ENCODE measurements around the gene RNF217. TPM values are rescaled to one million over a fixed set of nuclear protein-coding genes. Genes with fewer than 3 reads are reported as not detected.

The RNF217 gene
- total RNA-seq, 2 experiments from 2014 or later, result 1.7 to 2.4 TPM

GRCh38 chr6:125004797-125005595, 42.8 kb downstream of the RNF217 start:
- H3K9me3 Mint-ChIP-seq (ENCODE audit: low read depth), result peaks cover 2% of the 10 kb centered on the region
- no peak overlapping the region for H3K27ac Mint-ChIP-seq
- no peaks in the 10 kb centered on the region for H3K4me1 Mint-ChIP-seq
- ChIA-PET POLR2A (no interaction called here), CTCF (no interaction called here)
- no peak for DNase-seq
- no peak overlapping the region for H3K4me3 Mint-ChIP-seq
- no peaks in the 10 kb centered on the region for H3K27me3 Mint-ChIP-seq
- intact Hi-C loops (cut with DNase I, micrococcal nuclease), result no loop called here
- H3K36me3 Mint-ChIP-seq (ENCODE audit: low read depth), result no peaks in the 10 kb centered on the region
- no peak for ATAC-seq

- POLR2A ChIA-PET, result interaction anchor here (0.6 kb wide), 1 partner anchor 27 kb away, joined by 4 read pairs; no protein-coding TSS in a partner anchor
- no peaks in the 10 kb centered on the region for H3K27me3 Mint-ChIP-seq
- CTCF ChIA-PET, result no interaction called here
- no peak overlapping the region for H3K27ac Mint-ChIP-seq
- intact Hi-C loops (cut with DNase I, micrococcal nuclease), result no loop called here
- peaks cover 2% of the 10 kb centered on the region for H3K9me3 Mint-ChIP-seq (ENCODE audit: low read depth)
- DNase-seq (no peak), ATAC-seq (no peak)
- no peaks in the 10 kb centered on the region for H3K36me3 Mint-ChIP-seq (ENCODE audit: low read depth)
- H3K4me1 Mint-ChIP-seq, result peaks cover 3% of the 10 kb centered on the region
- no peak overlapping the region for H3K4me3 Mint-ChIP-seq
Observed at GRCh38 chr6:125008261-125008703, 46.0 kb downstream of the RNF217 start.

DNA sequence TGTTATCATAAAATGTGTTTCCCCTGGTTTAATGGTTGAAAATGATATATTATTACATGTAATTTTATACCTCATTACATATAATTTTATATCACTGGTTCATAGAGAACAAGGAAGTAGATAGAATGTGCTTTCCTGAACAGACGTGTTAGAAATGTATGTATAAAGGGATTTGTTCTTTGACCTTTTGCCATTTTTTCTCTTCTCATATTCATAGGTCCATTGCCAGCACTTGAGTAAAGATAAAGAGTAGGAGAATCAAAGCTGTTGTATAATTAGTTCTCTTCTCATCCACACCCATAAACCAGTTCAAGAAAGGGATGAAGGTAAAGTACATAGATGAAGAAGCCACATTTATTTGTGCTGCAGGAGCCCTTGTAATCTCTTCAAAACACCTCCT, 46.7 kb downstream of the RNF217 start:
- H3K27ac Mint-ChIP-seq, result no peak overlapping the region
- DNase-seq, result no peak
- intact Hi-C loops (cut with DNase I, micrococcal nuclease), result no loop called here
- ChIA-PET POLR2A (no interaction called here), CTCF (interaction anchor here (0.6 kb wide), 1 partner anchor 10 kb away, joined by 3 read pairs; no protein-coding TSS in a partner anchor)
- no peak for ATAC-seq
- H3K4me3 Mint-ChIP-seq, result no peak overlapping the region
- peaks cover 7% of the 10 kb centered on the region for H3K4me1 Mint-ChIP-seq
- no peaks in the 10 kb centered on the region for H3K27me3 Mint-ChIP-seq
- H3K36me3 Mint-ChIP-seq (ENCODE audit: low read depth), result no peaks in the 10 kb centered on the region
- H3K9me3 Mint-ChIP-seq (ENCODE audit: low read depth), result peaks cover 2% of the 10 kb centered on the region

- no peak for ATAC-seq
- Mint-ChIP-seq H3K4me1 (peaks cover 12% of the 10 kb centered on the region), H3K36me3 (ENCODE audit: low read depth) (no peaks in the 10 kb centered on the region), H3K4me3 (no peak overlapping the region), H3K9me3 (ENCODE audit: low read depth) (peaks cover 2% of the 10 kb centered on the region), H3K27me3 (no peaks in the 10 kb centered on the region), H3K27ac (no peak overlapping the region)
- POLR2A ChIA-PET, result no interaction called here
- intact Hi-C loops (cut with DNase I, micrococcal nuclease), result no loop called here
- CTCF ChIA-PET, result interaction anchor here (0.6 to 0.7 kb wide), 2 partner anchors 30 to 187 kb away, joined by 3 to 4 read pairs; no protein-coding TSS in a partner anchor
- no peak for DNase-seq
Observed at GRCh38 chr6:125009578-125009977, 47.3 kb downstream of the RNF217 start.

DNA sequence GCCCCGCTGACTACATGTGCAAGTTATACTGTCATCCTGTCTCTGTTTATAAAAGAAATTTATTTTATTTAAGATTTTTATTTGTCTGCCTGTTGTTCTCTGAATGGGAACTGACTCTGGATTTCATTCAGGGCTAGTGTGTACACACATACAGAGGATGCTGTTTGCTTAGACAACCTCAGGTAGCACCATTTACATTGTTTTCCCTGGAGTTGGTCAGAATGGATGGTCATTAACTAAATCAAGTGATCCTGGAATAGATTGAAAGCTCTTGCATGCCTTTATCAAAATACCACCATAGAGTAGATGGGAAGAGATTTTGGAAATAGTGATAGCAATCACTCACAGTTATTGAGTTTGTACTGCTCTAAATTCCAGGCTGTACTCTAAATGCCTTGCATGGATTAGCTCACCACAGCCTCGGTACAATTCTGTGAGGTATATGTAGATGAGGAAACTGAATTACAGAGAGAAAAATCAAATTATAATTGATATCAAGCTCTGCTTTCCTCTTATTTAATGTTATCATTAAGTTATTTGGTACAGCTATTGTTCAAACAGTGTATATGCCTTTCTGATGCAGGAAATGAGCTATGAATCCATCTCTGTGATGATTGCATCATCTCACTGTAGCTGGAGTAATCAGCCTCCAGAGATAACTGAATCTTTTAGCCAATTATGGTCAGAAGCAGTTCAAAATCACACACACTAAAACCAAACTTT, 51.9 kb downstream of the RNF217 start:
- ATAC-seq (peak; percentile 58), DNase-seq (no peak)
- Mint-ChIP-seq H3K4me1 (peaks cover 12% of the 10 kb centered on the region), H3K27me3 (no peaks in the 10 kb centered on the region), H3K9me3 (ENCODE audit: low read depth) (no peaks in the 10 kb centered on the region), H3K4me3 (no peak overlapping the region), H3K27ac (peak overlapping the region; percentile 60), H3K36me3 (ENCODE audit: low read depth) (no peaks in the 10 kb centered on the region)
- ChIA-PET CTCF (no interaction called here), POLR2A (no interaction called here)
- intact Hi-C loops (cut with DNase I, micrococcal nuclease), result no loop called here

DNA sequence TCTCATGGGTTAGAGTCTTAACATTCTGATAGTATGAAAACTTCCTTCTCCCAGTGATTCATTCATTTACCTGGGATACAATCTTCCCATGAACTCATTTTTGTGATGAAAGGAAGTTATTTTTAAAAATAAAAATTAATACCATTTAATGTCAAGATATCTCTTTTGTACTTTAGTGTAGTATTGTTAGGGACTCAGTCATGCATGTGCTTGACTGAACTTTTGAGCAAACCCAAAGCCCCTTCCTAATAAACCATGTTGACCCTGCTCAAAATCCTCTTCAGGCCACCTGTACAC, 52.4 kb downstream of the RNF217 start:
- Mint-ChIP-seq H3K4me3 (no peak overlapping the region), H3K36me3 (ENCODE audit: low read depth) (no peaks in the 10 kb centered on the region), H3K27ac (peak overlapping the region; percentile 60), H3K27me3 (no peaks in the 10 kb centered on the region), H3K9me3 (ENCODE audit: low read depth) (no peaks in the 10 kb centered on the region), H3K4me1 (peaks cover 12% of the 10 kb centered on the region)
- ChIA-PET POLR2A (no interaction called here), CTCF (no interaction called here)
- no peak for DNase-seq
- ATAC-seq, result no peak
- intact Hi-C loops (cut with DNase I, micrococcal nuclease), result no loop called here

DNA sequence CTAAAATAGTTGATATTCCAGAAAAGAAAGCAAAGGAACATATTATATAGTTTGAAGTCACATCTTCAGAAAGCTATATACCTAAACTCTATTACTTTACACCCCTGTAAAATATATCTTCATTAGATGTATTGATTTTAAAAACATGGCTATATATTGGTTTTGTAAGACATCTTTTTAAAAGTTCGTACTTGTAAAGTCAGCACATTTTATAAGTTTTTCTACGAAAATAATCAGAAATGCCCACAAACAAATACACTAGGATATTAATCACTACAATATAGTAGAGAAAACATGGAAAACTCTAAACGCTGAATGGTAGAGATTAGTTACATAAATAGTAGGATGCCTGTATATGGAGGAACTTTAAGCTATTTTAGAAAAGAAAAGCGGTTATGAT, 52.9 kb downstream of the RNF217 start:
- Mint-ChIP-seq H3K4me1 (peaks cover 12% of the 10 kb centered on the region), H3K36me3 (ENCODE audit: low read depth) (no peaks in the 10 kb centered on the region), H3K27me3 (no peaks in the 10 kb centered on the region), H3K9me3 (ENCODE audit: low read depth) (no peaks in the 10 kb centered on the region), H3K4me3 (no peak overlapping the region), H3K27ac (no peak overlapping the region)
- ATAC-seq (no peak), DNase-seq (no peak)
- ChIA-PET CTCF (no interaction called here), POLR2A (no interaction called here)
- intact Hi-C loops (cut with DNase I, micrococcal nuclease), result no loop called here

DNA sequence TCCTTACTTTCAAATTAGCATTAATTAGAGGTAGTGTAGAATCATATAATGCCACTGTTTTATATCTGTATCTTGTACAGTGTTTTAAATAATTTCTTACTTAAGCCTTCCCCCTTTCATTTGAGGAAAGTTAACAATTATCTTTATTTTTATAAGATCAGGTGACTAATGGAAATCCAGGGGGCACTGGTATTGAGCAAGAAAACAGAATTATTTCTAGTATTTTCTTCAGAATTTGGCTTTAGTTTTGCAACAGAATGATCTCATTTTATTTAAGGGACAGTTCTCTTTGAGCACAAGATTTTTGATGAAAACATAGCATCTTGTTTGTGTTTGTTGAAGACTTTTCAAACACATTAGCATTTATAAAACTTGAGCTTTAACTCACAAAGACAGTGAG, 55.9 kb downstream of the RNF217 start:
- intact Hi-C loops (cut with DNase I, micrococcal nuclease), result no loop called here
- DNase-seq, result no peak
- H3K27me3 Mint-ChIP-seq, result no peaks in the 10 kb centered on the region
- ChIA-PET POLR2A (no interaction called here), CTCF (no interaction called here)
- no peaks in the 10 kb centered on the region for H3K9me3 Mint-ChIP-seq (ENCODE audit: low read depth)
- H3K27ac Mint-ChIP-seq, result no peak overlapping the region
- no peak overlapping the region for H3K4me3 Mint-ChIP-seq
- peaks cover 11% of the 10 kb centered on the region for H3K4me1 Mint-ChIP-seq
- H3K36me3 Mint-ChIP-seq (ENCODE audit: low read depth), result no peaks in the 10 kb centered on the region
- ATAC-seq, result no peak

DNA sequence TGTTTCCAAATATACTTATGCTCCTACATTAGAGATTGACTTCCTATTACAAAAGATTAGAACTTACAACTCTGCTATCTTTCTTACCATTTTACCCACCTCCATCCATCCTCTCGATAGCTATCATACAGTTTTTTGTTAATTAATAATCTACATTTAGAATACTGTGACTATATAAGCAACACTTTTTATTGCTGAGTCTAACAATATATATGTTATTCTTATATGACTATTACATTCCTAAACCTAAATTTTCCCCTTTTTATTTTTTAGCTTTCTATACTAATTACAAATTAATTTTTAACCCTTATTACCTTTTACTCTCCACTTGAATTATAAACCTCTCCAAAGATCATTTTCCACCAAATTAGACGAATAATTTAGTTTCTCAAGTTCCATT, 57.0 kb downstream of the RNF217 start:
- ChIA-PET POLR2A (no interaction called here), CTCF (interaction anchor here (0.6 to 1.8 kb wide), 2 partner anchors 10 kb away, joined by 3 to 6 read pairs; no protein-coding TSS in a partner anchor)
- Mint-ChIP-seq H3K36me3 (ENCODE audit: low read depth) (no peaks in the 10 kb centered on the region), H3K9me3 (ENCODE audit: low read depth) (no peaks in the 10 kb centered on the region), H3K4me3 (no peak overlapping the region), H3K4me1 (peaks cover 2% of the 10 kb centered on the region), H3K27ac (no peak overlapping the region), H3K27me3 (no peaks in the 10 kb centered on the region)
- ATAC-seq, result no peak
- intact Hi-C loops (cut with DNase I, micrococcal nuclease), result no loop called here
- no peak for DNase-seq

GRCh38 chr6:125019918-125020317, 57.7 kb downstream of the RNF217 start:
- H3K27me3 Mint-ChIP-seq, result no peaks in the 10 kb centered on the region
- H3K4me1 Mint-ChIP-seq, result no peaks in the 10 kb centered on the region
- intact Hi-C loops (cut with DNase I, micrococcal nuclease), result no loop called here
- ChIA-PET POLR2A (no interaction called here), CTCF (interaction anchor here (1.8 kb wide), 1 partner anchor 9 kb away, joined by 6 read pairs; no protein-coding TSS in a partner anchor)
- no peaks in the 10 kb centered on the region for H3K9me3 Mint-ChIP-seq (ENCODE audit: low read depth)
- H3K4me3 Mint-ChIP-seq, result no peak overlapping the region
- H3K36me3 Mint-ChIP-seq (ENCODE audit: low read depth), result no peaks in the 10 kb centered on the region
- no peak for DNase-seq
- no peak overlapping the region for H3K27ac Mint-ChIP-seq
- ATAC-seq, result no peak

DNA sequence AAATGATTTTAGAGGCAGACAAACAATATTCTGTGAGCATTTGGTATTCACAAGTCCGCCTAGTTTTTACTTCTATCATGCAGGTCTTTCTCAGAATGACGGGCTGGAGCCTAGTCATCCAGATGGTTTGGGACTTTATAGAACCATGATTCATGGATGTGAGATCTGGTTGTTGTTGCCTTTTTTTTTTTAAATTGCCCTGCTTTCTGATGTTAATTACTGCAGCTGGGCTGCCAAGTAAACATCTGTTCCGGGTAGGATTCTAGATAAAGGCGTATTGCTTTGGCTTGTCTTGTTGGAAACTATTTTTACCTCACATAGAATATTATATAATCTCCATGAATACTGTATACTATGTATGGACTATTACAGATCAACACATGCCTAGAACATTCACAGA, 58.1 kb downstream of the RNF217 start:
- POLR2A ChIA-PET, result no interaction called here
- DNase-seq (no peak), ATAC-seq (no peak)
- no peaks in the 10 kb centered on the region for H3K9me3 Mint-ChIP-seq (ENCODE audit: low read depth)
- H3K4me1 Mint-ChIP-seq, result no peaks in the 10 kb centered on the region
- H3K27ac Mint-ChIP-seq, result no peak overlapping the region
- H3K4me3 Mint-ChIP-seq, result no peak overlapping the region
- H3K36me3 Mint-ChIP-seq (ENCODE audit: low read depth), result no peaks in the 10 kb centered on the region
- intact Hi-C loops (cut with DNase I, micrococcal nuclease), result no loop called here
- no peaks in the 10 kb centered on the region for H3K27me3 Mint-ChIP-seq
- CTCF ChIA-PET, result interaction anchor here (1.8 kb wide), 1 partner anchor 9 kb away, joined by 6 read pairs; no protein-coding TSS in a partner anchor

DNA sequence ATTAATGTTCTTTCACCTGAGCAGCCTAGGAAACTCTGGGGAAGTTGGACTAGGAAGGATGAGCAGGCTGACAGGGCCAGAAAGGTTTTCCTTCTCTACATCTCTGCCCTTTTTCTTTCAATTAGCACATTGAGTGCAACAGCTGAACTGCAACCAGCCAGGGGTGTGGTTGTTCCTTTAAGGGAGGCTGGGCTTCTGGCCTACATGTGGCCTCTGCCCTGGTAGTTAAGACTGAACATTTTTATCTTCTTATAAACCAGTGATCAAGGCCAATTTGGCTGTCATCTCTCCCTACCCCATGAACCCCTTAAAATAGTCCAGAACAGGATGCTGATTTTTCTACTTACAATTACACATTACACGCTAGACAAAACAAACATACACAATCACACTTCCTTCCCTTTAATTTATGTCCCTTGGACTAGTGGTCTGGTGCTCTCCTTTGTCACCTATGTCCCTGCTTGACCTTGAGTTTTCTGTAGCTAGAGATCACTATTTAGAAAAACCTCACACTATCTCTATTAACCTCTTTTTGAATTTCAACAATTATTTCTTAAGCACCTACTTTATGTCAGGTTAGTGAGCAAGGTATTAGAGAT, 60.3 kb downstream of the RNF217 start:
- intact Hi-C loops (cut with DNase I, micrococcal nuclease), result no loop called here
- H3K9me3 Mint-ChIP-seq (ENCODE audit: low read depth), result no peaks in the 10 kb centered on the region
- ChIA-PET POLR2A (no interaction called here), CTCF (no interaction called here)
- H3K27ac Mint-ChIP-seq, result no peak overlapping the region
- no peaks in the 10 kb centered on the region for H3K4me1 Mint-ChIP-seq
- H3K36me3 Mint-ChIP-seq (ENCODE audit: low read depth), result no peaks in the 10 kb centered on the region
- no peak for ATAC-seq
- no peak overlapping the region for H3K4me3 Mint-ChIP-seq
- H3K27me3 Mint-ChIP-seq, result peaks cover 2% of the 10 kb centered on the region
- no peak for DNase-seq
